Parathyroid adenoma (tissue), 2 donors: ENCODE data around the gene CUX1.
"Not testable (repeated sequence)": the region's sequence is repeated elsewhere in the genome, so short reads cannot be mapped to it uniquely, and the experiment has no call there.

Source experiments
- H2AFZ ChIP-seq: fragments of 300-600 bp; sonication (generic); one replicate; pipeline ENCODE4 v1.7.0; 2017; ENCODE audit warnings: antibody characterized with exemption, mild to moderate bottlenecking
- H3K27ac ChIP-seq: fragments of 300-600 bp; sonication (generic); one replicate; pipeline ENCODE4 v1.7.0; 2017
- H3K27me3 ChIP-seq: fragments of 300-600 bp; sonication (generic); one replicate; pipeline ENCODE4 v1.7.0; 2017; ENCODE audit warnings: low read length; ENCODE audit not compliant: control insufficient read depth, insufficient read depth
- H3K36me3 ChIP-seq: fragments of 300-600 bp; sonication (generic); one replicate; pipeline ENCODE4 v1.7.0; 2017; ENCODE audit warnings: low read length; ENCODE audit not compliant: control insufficient read depth, insufficient read depth
- H3K4me1 ChIP-seq: fragments of 300-600 bp; sonication (generic); one replicate; pipeline ENCODE4 v1.7.0; 2017; ENCODE audit warnings: control low read depth
- H3K4me2 ChIP-seq: fragments of 300-600 bp; sonication (generic); one replicate; pipeline ENCODE4 v1.7.0; 2017; ENCODE audit warnings: low read length
- H3K4me3 ChIP-seq: fragments of 300-600 bp; sonication (generic); one replicate; pipeline ENCODE4 v1.7.0; 2017; ENCODE audit warnings: low read depth, low read length
- H3K79me2 ChIP-seq: fragments of 300-600 bp; sonication (generic); one replicate; pipeline ENCODE4 v1.7.0; 2017; ENCODE audit warnings: control low read depth
- H3K9ac ChIP-seq: fragments of 300-600 bp; sonication (generic); one replicate; pipeline ENCODE4 v1.7.0; 2017; ENCODE audit warnings: mild to moderate bottlenecking
- H3K9me3 ChIP-seq: fragments of 300-600 bp; sonication (generic); one replicate; pipeline ENCODE4 v1.7.0; 2017; ENCODE audit warnings: low read length; ENCODE audit not compliant: control insufficient read depth
- TF ChIP-seq, protein P1 (sequence below): fragments of 300-600 bp; sonication (generic); IDR thresholded peaks from one replicate; pipeline ENCODE4 v1.7.0; 2017; ENCODE audit warnings: antibody characterized with exemption, mild to moderate bottlenecking
- donor health status: primary hyperparathyroidism.

Gene CUX1

DNA sequence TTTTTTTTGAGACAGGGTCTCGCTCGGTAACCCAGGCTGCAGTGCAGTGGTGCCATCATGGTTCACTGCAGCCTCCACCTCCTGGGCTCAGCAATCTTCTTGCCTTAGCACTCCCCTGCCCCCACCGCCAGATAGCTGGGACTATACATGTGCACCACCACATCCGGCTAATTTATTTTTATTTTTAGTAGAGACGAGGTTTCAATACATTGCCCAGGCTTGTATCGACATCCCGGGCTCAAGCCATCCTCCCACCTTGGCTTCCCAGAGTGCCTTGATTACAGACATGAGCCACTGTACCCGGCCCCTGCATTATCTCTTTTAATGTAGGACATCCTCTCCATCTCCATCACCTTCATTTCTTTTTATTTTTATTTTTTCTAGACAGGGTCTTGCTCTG is 213.3 kb downstream of the CUX1 start:
- Histone ChIP-seq H3K9me3 (no peaks in the 10 kb centered on the region), H3K9ac (no peak overlapping the region), H3K79me2 (peaks cover 2% of the 10 kb centered on the region), H3K4me2 (no peak overlapping the region), H3K27me3 (no peaks in the 10 kb centered on the region), H3K4me1 (peaks cover 2% of the 10 kb centered on the region), H3K4me3 (no peak overlapping the region), H3K27ac (no peak overlapping the region), H2AFZ (no peak overlapping the region), H3K36me3 (no peaks in the 10 kb centered on the region)
- TF ChIP-seq, protein P1, sequence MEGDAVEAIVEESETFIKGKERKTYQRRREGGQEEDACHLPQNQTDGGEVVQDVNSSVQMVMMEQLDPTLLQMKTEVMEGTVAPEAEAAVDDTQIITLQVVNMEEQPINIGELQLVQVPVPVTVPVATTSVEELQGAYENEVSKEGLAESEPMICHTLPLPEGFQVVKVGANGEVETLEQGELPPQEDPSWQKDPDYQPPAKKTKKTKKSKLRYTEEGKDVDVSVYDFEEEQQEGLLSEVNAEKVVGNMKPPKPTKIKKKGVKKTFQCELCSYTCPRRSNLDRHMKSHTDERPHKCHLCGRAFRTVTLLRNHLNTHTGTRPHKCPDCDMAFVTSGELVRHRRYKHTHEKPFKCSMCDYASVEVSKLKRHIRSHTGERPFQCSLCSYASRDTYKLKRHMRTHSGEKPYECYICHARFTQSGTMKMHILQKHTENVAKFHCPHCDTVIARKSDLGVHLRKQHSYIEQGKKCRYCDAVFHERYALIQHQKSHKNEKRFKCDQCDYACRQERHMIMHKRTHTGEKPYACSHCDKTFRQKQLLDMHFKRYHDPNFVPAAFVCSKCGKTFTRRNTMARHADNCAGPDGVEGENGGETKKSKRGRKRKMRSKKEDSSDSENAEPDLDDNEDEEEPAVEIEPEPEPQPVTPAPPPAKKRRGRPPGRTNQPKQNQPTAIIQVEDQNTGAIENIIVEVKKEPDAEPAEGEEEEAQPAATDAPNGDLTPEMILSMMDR: no peak

DNA sequence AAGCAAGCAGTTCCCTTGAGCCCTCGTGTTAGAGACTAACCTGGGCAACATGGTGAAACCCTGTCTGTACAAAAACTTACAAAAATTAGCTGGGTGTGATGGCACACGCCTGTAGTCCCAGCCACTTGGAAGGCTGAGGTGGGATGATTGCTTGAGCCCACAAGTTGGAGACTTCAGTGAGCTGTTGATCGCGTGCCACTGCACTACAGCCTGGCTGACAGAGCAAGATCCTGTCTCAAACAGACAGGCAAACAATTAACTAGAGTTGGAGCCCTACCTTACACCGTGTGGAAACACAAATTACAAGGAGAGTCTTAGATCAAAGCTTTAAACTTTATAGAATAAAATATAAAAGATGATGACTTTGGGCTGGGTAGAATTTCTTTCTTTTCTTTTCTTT is 219.5 kb downstream of the CUX1 start:
- no peaks in the 10 kb centered on the region for H3K27me3 ChIP-seq
- H3K36me3 ChIP-seq: no peaks in the 10 kb centered on the region
- no peak overlapping the region for H3K9ac ChIP-seq
- no peaks in the 10 kb centered on the region for H3K79me2 ChIP-seq
- TF ChIP-seq, protein P1: no peak
- no peaks in the 10 kb centered on the region for H3K9me3 ChIP-seq
- H3K27ac ChIP-seq: no peak overlapping the region
- H3K4me2 ChIP-seq: no peak overlapping the region
- H3K4me1 ChIP-seq: no peaks in the 10 kb centered on the region
- no peak overlapping the region for H3K4me3 ChIP-seq
- no peak overlapping the region for H2AFZ ChIP-seq

GRCh38 chr7:102039706-102040105 is 222.3 kb downstream of the CUX1 start:
- H3K4me3 ChIP-seq: no peak overlapping the region
- no peaks in the 10 kb centered on the region for H3K9me3 ChIP-seq
- no peaks in the 10 kb centered on the region for H3K27me3 ChIP-seq
- TF ChIP-seq, protein P1: no peak
- no peaks in the 10 kb centered on the region for H3K79me2 ChIP-seq
- no peak overlapping the region for H2AFZ ChIP-seq
- no peak overlapping the region for H3K27ac ChIP-seq
- H3K36me3 ChIP-seq: no peaks in the 10 kb centered on the region
- H3K4me2 ChIP-seq: no peak overlapping the region
- H3K4me1 ChIP-seq: no peaks in the 10 kb centered on the region
- H3K9ac ChIP-seq: no peak overlapping the region

GRCh38 chr7:102040569-102040968 is 223.1 kb downstream of the CUX1 start:
- Histone ChIP-seq H3K36me3 (no peaks in the 10 kb centered on the region), H3K27me3 (no peaks in the 10 kb centered on the region), H3K9ac (no peak overlapping the region), H2AFZ (no peak overlapping the region), H3K4me2 (no peak overlapping the region), H3K4me3 (no peak overlapping the region), H3K79me2 (no peaks in the 10 kb centered on the region), H3K4me1 (peaks cover 8% of the 10 kb centered on the region), H3K9me3 (no peaks in the 10 kb centered on the region), H3K27ac (no peak overlapping the region)
- TF ChIP-seq, protein P1: no peak

DNA sequence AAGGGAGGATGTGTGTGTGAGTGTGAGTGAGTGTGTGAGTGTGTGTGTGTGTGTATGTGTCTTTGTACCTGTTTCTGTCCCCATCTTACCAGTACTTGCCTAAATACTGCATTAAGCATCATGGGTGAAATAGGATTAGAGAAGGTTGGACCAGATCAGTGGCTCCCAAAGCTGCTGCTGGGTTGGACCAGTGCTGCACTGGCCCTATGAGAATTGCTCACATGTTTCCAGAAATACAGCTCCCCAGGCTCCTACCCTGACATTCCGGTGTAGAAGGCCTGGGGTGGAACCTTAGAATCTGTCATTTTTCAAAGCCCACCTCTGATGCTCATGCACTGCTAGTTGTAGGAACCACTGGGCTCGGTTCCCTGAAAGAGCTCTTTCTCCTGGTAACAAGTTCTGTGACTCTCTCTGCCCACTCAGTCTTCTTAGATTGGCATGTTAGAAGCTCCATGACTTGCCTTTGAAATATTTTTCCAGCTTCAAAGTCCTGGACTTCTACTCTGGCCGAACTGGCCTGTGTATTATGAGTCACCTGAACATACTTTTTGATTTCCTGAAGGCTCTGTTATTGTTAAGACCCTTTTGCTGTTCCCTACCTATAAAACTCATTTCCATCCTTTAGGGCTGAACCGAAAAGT is 224.7 kb downstream of the CUX1 start:
- Histone ChIP-seq H3K27ac (no peak overlapping the region), H3K79me2 (peaks cover 6% of the 10 kb centered on the region), H3K27me3 (no peaks in the 10 kb centered on the region), H2AFZ (no peak overlapping the region), H3K4me3 (no peak overlapping the region), H3K4me1 (peaks cover 13% of the 10 kb centered on the region), H3K9ac (no peak overlapping the region), H3K9me3 (no peaks in the 10 kb centered on the region), H3K36me3 (no peaks in the 10 kb centered on the region), H3K4me2 (no peak overlapping the region)
- TF ChIP-seq, protein P1: no peak

DNA sequence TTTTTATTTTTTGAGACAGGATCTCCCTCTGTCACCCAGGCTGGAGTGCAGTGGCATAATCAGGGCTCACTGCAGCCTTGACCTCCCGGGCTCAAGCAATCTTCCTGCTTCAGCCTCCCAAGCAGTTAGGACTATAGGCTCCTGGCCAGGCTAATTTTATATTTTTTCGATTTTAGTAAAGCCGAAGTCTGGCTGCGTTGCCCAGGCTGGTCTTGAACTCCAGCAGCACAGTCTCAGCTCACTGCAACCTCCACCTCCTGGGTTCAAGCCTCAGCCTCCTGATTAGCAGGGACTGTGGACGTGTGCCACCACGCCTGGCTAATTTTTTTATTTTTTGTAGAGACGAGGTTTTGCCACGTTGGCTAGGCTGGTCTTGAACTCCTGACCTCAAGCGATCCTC is 225.4 kb downstream of the CUX1 start:
- not testable (repeated sequence) for H3K27ac ChIP-seq, H3K4me2 ChIP-seq, H3K9me3 ChIP-seq, H2AFZ ChIP-seq, H3K36me3 ChIP-seq, H3K4me3 ChIP-seq, H3K79me2 ChIP-seq, H3K9ac ChIP-seq, H3K27me3 ChIP-seq
- peaks cover 13% of the 10 kb centered on the region for H3K4me1 ChIP-seq
